ENCODE measurements around the gene NMRAL1.
A peak's percentile ranks its signal among the peaks of the same experiment; 100 is the strongest.

NMRAL1 gene

DNA sequence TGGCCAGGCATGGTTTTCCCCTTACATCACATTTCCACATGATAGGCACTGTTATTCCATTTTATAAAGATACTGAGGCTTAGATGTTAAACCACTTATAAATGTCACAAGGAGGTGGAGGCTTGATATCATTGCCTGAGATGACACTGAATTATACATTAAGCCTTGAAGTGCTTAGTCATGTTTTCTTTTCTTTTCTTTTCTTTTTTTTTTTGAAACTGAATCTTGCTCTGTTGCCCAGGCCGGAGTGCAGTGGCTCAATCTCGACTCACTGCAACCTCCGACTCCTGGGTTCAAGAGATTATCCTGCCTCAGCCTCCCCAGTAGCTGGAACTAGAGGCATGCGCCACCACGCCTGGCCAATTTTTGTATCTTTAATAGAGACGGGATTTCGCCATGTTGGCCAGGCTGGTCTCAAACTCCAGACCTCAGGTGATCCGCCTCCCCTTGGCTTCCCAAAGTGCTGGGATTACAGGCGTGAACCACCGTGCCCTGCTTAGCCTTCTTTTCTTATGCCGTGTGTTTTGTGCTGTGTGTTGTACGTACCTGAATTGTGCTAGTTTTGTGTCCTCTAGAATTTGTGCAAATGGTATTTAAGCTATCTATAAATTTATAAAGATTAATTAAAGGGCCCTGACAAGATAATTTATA lies 47.6 kb downstream of the NMRAL1 start:
- no peak for ATAC-seq
- TF ChIP-seq, protein P1, sequence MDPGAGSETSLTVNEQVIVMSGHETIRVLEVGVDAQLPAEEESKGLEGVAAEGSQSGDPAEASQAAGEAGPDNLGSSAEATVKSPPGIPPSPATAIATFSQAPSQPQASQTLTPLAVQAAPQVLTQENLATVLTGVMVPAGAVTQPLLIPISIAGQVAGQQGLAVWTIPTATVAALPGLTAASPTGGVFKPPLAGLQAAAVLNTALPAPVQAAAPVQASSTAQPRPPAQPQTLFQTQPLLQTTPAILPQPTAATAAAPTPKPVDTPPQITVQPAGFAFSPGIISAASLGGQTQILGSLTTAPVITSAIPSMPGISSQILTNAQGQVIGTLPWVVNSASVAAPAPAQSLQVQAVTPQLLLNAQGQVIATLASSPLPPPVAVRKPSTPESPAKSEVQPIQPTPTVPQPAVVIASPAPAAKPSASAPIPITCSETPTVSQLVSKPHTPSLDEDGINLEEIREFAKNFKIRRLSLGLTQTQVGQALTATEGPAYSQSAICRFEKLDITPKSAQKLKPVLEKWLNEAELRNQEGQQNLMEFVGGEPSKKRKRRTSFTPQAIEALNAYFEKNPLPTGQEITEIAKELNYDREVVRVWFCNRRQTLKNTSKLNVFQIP (CRISPR knock-in tag; IDR thresholded peaks at IDR 0.05; ENCODE audit: borderline replicate concordance, low read depth), result no peak
- TF ChIP-seq ZC3H10 (CRISPR knock-in tag; IDR thresholded peaks at IDR 0.05), result no peak
- no peak for TF ChIP-seq CSDC2 (CRISPR knock-in tag; IDR thresholded peaks at IDR 0.05)
- no peak for TF ChIP-seq OSR1 (CRISPR knock-in tag; IDR thresholded peaks at IDR 0.05)
- TF ChIP-seq SNAI2 (CRISPR knock-in tag; IDR thresholded peaks at IDR 0.05), result no peak
- no peak for TF ChIP-seq ZNF8 (CRISPR knock-in tag; IDR thresholded peaks at IDR 0.05)
- TF ChIP-seq, protein P2, sequence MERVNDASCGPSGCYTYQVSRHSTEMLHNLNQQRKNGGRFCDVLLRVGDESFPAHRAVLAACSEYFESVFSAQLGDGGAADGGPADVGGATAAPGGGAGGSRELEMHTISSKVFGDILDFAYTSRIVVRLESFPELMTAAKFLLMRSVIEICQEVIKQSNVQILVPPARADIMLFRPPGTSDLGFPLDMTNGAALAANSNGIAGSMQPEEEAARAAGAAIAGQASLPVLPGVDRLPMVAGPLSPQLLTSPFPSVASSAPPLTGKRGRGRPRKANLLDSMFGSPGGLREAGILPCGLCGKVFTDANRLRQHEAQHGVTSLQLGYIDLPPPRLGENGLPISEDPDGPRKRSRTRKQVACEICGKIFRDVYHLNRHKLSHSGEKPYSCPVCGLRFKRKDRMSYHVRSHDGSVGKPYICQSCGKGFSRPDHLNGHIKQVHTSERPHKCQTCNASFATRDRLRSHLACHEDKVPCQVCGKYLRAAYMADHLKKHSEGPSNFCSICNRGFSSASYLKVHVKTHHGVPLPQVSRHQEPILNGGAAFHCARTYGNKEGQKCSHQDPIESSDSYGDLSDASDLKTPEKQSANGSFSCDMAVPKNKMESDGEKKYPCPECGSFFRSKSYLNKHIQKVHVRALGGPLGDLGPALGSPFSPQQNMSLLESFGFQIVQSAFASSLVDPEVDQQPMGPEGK (CRISPR knock-in tag; IDR thresholded peaks at IDR 0.05; ENCODE audit: borderline replicate concordance), result no peak
- no peak for TF ChIP-seq ESRRG (CRISPR knock-in tag; IDR thresholded peaks at IDR 0.05)
- TF ChIP-seq ZNF70 (CRISPR knock-in tag; IDR thresholded peaks at IDR 0.05), result no peak
- TF ChIP-seq GLIS3 (CRISPR knock-in tag; IDR thresholded peaks at IDR 0.05), result no peak
- TF ChIP-seq BACH2 (CRISPR knock-in tag; IDR thresholded peaks at IDR 0.05; ENCODE audit: borderline replicate concordance), result no peak
- TF ChIP-seq PPARA (CRISPR knock-in tag; IDR thresholded peaks at IDR 0.05; ENCODE audit: borderline replicate concordance), result no peak
- TF ChIP-seq ZNF565 (CRISPR knock-in tag; conservative IDR thresholded peaks at IDR 0.05; ENCODE audit: low read depth), result no peak
- no peak for TF ChIP-seq TCF4 (CRISPR knock-in tag; IDR thresholded peaks at IDR 0.05; ENCODE audit: borderline replicate concordance)
- TF ChIP-seq, protein P3, sequence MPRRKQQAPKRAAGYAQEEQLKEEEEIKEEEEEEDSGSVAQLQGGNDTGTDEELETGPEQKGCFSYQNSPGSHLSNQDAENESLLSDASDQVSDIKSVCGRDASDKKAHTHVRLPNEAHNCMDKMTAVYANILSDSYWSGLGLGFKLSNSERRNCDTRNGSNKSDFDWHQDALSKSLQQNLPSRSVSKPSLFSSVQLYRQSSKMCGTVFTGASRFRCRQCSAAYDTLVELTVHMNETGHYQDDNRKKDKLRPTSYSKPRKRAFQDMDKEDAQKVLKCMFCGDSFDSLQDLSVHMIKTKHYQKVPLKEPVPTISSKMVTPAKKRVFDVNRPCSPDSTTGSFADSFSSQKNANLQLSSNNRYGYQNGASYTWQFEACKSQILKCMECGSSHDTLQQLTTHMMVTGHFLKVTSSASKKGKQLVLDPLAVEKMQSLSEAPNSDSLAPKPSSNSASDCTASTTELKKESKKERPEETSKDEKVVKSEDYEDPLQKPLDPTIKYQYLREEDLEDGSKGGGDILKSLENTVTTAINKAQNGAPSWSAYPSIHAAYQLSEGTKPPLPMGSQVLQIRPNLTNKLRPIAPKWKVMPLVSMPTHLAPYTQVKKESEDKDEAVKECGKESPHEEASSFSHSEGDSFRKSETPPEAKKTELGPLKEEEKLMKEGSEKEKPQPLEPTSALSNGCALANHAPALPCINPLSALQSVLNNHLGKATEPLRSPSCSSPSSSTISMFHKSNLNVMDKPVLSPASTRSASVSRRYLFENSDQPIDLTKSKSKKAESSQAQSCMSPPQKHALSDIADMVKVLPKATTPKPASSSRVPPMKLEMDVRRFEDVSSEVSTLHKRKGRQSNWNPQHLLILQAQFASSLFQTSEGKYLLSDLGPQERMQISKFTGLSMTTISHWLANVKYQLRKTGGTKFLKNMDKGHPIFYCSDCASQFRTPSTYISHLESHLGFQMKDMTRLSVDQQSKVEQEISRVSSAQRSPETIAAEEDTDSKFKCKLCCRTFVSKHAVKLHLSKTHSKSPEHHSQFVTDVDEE (CRISPR knock-in tag; IDR thresholded peaks at IDR 0.05), result no peak
- TF ChIP-seq, protein P4, sequence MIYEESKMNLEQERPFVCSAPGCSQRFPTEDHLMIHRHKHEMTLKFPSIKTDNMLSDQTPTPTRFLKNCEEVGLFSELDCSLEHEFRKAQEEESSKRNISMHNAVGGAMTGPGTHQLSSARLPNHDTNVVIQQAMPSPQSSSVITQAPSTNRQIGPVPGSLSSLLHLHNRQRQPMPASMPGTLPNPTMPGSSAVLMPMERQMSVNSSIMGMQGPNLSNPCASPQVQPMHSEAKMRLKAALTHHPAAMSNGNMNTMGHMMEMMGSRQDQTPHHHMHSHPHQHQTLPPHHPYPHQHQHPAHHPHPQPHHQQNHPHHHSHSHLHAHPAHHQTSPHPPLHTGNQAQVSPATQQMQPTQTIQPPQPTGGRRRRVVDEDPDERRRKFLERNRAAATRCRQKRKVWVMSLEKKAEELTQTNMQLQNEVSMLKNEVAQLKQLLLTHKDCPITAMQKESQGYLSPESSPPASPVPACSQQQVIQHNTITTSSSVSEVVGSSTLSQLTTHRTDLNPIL (CRISPR knock-in tag; IDR thresholded peaks at IDR 0.05; ENCODE audit: low read depth), result no peak
- TF ChIP-seq, protein P5, sequence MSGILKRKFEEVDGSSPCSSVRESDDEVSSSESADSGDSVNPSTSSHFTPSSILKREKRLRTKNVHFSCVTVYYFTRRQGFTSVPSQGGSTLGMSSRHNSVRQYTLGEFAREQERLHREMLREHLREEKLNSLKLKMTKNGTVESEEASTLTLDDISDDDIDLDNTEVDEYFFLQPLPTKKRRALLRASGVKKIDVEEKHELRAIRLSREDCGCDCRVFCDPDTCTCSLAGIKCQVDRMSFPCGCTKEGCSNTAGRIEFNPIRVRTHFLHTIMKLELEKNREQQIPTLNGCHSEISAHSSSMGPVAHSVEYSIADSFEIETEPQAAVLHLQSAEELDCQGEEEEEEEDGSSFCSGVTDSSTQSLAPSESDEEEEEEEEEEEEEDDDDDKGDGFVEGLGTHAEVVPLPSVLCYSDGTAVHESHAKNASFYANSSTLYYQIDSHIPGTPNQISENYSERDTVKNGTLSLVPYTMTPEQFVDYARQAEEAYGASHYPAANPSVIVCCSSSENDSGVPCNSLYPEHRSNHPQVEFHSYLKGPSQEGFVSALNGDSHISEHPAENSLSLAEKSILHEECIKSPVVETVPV (CRISPR knock-in tag; IDR thresholded peaks at IDR 0.05), result no peak
- TF ChIP-seq TOX (CRISPR knock-in tag; IDR thresholded peaks at IDR 0.05; ENCODE audit: borderline replicate concordance), result no peak
- TF ChIP-seq ZFP30 (CRISPR knock-in tag; IDR thresholded peaks at IDR 0.05), result no peak

DNA sequence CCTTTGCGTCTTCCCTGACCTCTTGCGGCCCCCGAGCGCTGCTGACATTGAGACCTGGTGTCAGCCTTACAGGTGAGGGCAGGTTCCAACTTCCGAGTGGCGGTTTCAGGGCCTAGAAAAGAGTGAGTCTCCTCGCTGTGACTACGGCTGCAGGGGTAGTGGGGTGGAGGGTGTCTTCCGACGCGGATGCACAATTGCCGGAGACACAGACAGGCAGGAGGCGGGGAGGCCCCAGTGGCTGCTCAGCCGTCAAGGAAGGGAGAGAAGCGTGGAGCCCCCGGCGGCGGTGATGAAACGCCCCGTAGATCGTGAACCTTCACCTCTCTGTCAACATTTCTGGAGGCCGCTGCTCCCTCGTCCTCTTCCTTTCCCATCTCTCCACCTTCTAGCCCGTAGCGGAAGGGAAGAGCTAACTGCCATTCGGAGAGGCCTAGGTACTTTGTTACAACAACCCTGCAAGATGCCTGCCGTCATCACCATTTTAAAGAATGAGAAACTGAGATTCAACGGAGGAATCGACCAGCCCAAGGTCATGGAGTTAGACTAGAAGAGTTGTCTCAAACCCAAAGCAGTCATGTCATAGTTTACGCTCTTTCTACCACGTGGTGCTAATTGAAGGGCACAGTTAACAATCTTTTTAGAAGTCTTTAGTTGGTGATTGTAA lies 48.3 kb downstream of the NMRAL1 start:
- ATAC-seq, result peak; percentile 48
- TF ChIP-seq ZFP30 (CRISPR knock-in tag; IDR thresholded peaks at IDR 0.05), result no peak
- no peak for TF ChIP-seq ESRRG (CRISPR knock-in tag; IDR thresholded peaks at IDR 0.05)
- TF ChIP-seq, protein P4 (CRISPR knock-in tag; IDR thresholded peaks at IDR 0.05; ENCODE audit: low read depth), result no peak
- TF ChIP-seq ZC3H10 (CRISPR knock-in tag; IDR thresholded peaks at IDR 0.05), result no peak
- no peak for TF ChIP-seq ZNF70 (CRISPR knock-in tag; IDR thresholded peaks at IDR 0.05)
- TF ChIP-seq, protein P2 (CRISPR knock-in tag; IDR thresholded peaks at IDR 0.05; ENCODE audit: borderline replicate concordance), result no peak
- no peak for TF ChIP-seq RARB (CRISPR knock-in tag; IDR thresholded peaks at IDR 0.05)
- no peak for TF ChIP-seq GLIS3 (CRISPR knock-in tag; IDR thresholded peaks at IDR 0.05)
- TF ChIP-seq, protein P3 (CRISPR knock-in tag; IDR thresholded peaks at IDR 0.05), result no peak
- TF ChIP-seq OSR1 (CRISPR knock-in tag; IDR thresholded peaks at IDR 0.05), result no peak
- TF ChIP-seq, protein P5 (CRISPR knock-in tag; IDR thresholded peaks at IDR 0.05), result no peak
